Left renal cortex interstitium (tissue), 4 donors: ENCODE data around the gene RELN. TPM values are rescaled to one million over a fixed set of nuclear protein-coding genes. Genes with fewer than 3 reads are reported as not detected.
A peak's percentile ranks its signal among the peaks of the same experiment; 100 is the strongest.
"Not testable (repeated sequence)": the region's sequence is repeated elsewhere in the genome, so short reads cannot be mapped to it uniquely, and the experiment has no call there.

Experiments
- DNase-seq, 4 donors: peaks; one replicate each; pipeline ENCODE4 v3.0.0-alpha.2; 2013; ENCODE audit warnings: low read depth in 4 of 4, low spot score in 2 of 4, missing footprints in 1 of 4
- polyA plus RNA-seq, 4 donors: library from polyadenylated mRNA; unstranded; fragments of 120-200 nt; gene quantifications; one replicate each; pipeline ENCODE4 v1.2.1, GENCODE V29; 2013; ENCODE audit not compliant: insufficient read length in 4 of 4

RELN gene
- polyA plus RNA-seq, 4 donors, result 8.3 to 20.0 (median 13.4) TPM

DNA sequence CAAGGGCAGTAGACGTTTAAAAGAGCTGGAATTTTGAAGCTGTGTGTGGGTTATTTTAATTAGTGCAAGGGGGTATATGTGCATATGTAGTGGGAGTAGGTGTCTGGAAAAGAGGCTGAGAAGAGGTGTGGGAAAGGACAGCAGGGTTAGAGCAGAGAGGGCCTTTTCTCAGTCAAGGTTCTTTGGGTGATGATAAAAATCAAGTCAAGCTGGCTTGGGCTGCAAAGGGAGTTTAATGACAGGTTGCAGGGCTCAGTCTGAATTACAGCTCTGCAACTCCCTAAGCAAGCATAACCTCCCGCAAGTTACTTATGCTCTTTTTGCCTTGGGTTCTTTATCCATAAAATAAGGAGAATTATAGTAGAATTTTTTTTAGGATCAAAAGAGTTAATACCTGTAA lies 83.5 kb downstream of the RELN start:
- no peak for DNase-seq

DNA sequence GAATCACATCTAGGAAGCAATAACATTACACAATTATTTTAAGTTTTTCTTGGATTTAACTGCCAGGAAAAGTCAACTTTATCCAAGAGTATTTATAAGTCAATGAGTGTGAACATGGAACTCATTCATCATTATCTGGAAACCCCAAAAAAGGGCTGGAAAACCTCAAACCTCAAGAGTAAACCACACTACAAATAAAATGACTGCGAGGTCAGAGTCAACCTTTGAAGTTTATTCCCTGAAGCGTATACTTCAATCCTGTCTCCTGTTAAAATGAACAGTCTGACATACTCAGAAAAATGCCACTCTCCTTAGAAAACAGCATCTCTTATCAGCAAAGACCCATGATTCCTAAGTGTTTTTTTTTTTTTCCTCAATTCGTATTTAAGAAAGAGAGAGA lies 86.5 kb downstream of the RELN start:
- no peak for DNase-seq

DNA sequence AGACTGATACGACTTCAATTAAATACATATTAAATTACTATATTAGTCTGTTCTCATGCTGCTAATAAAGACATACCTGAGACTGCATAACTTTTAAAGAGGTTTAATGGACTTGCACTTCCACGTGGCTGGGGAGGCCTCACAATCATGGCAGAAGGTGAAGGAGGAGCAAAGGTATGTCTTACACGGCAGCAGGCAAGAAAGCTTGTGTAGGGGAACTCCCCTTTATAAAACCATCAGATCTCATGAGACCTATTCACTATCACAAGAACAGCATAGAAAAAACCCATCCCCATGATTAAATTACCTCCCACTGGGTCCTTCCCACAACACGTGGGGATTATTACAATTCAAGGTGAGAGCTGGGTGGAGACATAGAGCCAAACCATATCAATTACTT lies 92.6 kb downstream of the RELN start:
- DNase-seq, result not testable (repeated sequence)

DNA sequence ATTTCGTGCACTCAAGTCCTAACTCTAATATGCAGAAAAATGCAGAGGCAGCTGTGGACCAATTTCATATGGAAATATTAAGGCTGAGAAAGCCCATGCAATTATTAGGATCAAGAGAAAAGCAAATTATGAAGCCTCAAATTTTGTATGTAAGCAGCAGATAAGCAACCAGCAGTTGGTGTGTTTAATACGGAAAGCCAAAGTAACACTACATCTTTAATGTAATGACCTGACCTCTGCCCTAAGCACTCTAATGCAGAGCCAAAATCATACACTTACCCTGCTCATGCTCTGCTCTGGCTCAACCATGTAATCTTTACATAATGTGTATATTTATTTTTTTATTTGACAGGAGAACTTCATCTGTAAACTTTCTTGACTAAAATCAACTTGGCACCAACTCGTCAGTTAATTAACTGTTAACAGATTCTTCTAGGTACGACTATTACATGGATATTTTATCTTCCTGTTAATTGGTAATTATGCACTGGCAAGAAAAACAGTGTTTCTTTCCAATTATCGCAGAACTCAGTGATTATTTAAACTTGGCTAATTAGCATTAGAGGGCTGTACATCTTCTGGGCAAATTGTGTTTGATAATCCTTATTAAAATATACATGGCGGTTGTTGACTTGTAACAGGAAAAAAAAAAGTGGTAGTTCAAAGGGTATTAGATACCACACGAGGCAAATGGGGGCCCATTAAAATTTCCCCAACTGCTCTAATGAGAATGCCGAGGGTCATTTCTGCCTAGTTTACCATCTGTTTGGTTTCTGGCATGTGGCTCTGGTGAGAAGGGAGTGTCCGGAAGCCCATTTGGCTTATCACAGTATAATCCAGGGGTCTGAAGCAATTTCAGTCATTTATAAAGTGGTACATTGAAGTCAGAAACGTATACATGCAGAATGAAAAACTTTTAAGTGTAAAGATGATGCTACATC lies 94.5 kb downstream of the RELN start:
- DNase-seq, result no peak

DNA sequence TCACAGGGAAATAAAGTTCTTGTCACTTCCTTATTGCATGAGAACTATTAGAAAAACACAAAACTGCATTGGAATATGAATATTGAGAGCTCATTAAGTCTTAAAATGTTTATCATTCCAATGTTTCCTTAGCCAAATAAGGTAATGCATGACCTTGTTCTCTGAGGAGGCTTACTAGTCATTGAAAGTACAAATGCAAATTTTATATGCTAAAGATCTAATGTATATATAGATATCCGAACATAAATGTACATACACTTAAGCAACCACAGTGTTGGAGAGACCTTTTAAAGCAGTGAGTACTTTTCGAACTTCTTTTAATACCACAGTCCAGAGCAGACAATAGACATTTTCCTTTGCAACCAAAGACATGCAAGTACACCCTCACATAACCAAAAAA lies 96.1 kb downstream of the RELN start:
- DNase-seq, result no peak

DNA sequence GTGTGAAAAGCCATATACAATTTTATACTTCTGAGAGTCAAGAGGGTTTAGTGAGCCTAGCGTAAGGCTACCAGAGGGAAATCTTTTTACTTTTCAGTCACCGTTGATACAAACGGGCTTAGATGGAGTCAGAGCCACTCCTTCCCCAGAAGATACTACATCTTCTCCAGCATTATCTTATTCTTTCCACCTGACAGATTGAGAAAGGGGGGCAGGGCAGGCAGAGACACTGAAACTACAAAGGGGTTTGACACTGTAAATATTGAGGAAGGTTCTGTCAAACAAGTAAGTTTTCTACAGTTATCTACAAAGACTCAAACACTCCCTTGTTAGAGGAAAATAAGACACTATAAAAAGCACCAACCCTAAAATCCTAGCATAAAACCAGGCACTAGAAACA lies 100.0 kb downstream of the RELN start:
- DNase-seq, result no peak

DNA sequence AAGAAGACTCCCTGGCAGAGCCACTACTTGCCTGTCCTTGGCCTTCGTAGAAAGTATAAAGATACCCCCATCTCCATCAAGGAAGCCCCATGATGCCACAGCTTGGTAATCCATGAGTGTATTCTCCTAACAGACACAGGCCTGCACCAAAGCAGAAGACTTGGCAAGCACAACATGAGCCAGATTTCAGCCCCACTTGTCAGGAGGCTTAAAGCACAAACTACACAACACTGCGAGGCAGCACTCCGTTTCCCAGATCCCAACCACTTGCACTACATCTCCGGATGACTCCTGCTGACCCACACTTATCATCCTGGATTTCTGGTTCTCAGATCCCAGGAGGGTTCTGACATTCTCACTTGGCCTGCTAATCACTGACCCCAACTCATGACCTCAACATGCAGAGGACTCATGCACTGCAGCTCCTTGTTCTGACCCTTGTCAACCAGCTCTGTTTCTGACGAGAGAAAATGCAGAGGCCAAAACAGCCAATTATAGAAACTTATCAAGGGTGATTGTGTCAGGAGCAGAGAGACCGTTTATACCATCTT lies 100.8 kb downstream of the RELN start:
- no peak for DNase-seq

DNA sequence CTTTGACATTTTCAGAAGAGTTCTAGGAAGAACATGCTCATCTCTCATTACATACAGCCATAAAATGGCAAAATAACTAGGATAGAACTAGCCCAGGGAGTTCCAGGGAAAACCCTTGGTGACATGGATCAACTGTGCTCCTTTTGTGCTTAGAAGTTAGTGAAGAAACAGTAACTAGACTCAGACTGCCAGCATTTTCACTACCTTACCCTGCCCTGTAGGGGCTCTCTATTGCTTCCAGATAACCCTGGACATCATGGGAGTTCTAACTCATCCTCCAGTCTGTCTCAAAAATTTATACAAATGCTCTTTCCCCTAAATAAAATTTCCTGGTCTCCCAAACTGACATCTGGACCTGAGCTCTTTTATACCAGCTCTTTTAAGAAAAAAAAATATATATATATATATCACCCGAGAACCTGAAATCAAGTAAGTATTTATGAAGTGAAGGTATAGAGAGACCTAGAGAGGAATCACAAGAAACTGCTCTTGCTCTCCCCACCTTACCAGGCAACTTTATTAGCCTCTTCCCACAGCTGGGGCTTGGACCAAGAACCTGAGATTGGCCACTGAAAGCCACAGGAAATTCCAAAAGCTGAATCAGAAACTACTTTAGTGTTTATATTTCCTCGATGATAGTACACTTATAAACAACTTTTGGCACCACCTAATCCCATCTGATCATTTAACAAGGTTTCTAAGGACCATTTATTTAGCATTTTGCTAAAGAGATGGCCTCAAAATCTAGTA lies 101.4 kb downstream of the RELN start:
- no peak for DNase-seq

DNA sequence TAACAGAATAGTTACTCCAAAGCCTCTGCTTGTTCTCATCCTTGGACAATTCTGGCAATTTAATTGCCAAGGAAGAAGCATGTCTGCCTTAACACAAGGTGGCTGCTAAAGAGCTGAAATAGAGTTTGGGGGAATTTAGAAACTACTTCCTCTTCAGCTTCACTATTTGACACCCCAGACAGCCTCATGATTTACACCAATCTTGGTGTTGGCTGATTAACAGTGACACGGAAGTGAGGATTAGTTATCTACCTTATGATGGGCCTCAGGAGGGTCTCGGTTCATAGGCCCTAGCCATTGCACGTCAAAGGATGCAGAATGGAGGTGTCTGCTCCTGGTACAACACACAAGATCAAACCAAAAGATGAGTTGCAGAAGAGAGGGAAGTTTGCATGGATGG lies 102.4 kb downstream of the RELN start:
- DNase-seq, result no peak

DNA sequence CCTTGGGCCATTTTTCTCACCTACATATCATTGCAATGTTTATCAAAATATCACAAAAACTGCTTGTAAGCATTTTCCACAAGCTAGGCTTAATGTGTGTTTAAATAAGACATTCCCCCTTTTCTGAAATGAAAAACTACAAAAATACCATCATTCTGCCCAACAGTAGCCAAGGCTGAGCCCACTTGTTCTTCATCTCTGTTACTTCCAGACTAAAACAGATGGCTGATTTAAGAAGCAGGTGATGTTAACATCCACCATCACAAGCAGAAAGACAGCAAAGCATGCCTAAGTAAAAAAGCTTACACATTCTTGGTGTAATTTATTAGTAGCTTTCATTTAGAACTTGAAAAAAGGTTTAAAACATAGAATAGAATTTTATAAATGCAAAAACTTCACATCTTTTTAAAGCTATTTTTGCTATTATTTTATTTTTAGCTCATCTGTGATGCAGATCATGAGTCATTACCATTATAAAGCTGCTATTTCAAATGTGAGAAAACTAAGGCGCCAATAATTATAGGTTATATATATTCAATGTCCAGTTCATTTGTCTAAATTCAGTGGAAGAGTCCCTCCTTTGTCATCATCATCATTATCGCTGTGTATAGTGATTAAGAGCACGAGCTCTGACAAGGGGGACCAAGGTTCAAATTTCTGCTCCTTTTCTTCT lies 109.4 kb downstream of the RELN start:
- DNase-seq, result no peak

DNA sequence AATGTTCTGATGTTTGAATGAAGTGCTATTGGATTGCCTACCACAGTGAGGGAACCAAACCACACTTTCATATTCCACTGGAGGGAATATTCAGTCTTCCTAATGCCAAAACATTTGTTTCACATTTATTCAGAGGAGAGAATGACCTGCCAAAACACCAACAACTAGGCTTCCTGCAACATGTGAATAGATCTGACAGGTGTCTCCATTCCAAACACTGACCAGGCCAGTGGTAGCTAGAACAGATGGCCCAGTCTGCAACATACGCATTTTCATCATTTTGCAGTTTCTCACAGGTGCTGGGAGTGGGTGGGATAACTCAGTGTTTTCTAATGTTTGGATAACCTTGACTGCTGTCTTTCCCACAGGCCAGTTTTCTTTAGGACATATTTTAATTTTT lies 110.0 kb downstream of the RELN start:
- no peak for DNase-seq

DNA sequence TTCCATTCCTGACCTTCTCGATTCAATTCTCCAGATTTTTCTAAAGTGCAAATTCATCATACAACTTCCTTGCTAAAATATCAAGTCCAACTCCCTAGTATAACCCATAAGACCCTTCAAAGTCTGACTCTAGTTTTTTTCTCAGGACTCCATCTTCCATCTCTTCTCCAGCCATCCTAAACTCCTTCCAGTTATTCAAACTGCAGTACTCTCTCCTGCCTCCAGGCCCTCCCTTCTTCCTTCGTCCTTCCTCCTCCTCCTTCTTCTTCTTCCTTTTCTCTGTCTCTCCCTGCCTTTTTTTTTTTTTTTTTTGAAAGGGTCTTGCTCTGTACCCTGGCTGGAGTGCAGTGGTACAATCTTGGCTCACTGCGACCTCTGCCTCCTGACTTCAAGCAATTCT lies 111.9 kb downstream of the RELN start:
- DNase-seq, result no peak

DNA sequence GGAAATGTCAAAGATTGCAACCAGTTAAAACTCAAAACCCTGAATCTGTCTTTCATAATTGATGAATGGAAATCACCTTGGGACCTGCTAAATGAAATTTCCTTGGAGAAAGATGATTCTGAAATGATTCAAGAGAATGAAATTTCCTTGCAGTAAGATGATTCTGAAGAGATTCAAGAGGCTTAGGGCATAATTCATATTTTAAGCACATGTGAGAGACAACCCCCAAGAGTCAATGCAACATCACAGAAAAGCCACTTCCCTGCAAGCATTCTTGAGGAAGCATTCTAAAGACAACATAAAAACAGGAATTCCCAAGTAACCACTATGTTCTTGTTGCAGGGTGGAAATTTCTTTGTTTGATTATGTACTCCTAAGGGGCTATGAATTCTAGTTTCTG lies 113.7 kb downstream of the RELN start:
- no peak for DNase-seq

DNA sequence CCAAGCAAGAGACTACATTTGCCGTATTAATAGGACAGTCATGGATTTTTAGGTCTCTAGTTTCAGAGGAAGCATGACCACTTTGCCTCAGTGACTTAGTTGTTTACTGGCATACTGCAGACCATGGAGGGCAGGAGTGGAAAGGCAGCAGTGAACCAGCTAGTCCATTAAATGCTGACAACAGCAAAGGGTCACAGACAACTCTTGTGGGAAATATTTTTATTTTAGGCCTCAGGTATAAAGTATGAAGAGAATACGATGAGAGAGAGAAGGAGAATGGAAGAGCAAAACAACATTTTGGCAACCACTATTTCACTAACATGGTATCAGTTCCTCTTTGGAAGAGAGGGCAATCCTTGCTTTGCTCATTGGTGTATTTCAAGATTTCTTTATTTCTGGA lies 118.0 kb downstream of the RELN start:
- DNase-seq, result no peak

DNA sequence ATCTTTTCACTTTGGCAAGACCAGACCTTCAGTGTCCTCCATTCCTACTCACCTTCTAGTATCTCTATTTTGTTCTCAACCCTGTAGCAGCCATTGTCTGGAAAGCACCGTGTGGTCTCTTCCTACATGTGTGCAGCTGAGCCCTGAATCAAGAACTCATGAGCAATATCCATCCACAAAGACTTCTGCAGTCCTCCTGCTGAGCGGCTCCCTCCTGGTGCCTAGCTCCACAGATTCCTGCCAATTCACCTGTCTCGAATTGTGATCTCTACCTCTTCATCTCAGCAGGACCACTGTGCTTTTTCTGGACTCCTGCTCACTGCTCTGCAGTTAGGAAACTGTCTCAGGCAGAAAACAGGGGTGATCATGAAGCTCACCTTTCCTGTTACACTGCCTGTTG lies 118.8 kb downstream of the RELN start:
- no peak for DNase-seq

DNA sequence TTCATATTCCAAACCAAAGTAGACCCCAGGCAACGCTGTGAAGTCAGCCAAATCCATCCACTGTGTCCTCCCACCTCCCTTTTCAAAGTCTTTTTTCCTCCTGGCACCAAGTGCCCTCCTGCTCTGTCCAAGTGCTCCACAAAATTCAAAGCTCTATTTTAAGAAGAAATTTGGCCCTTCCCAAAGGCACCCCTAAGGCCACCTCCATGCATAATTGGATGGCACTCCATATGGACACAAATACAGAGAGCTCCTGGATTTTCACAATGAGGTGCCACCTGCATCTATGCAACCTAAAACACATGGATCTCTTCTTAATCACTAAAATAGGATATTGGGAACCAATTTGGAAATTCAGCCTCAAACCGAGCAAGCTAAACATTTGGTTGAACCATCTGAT lies 121.6 kb downstream of the RELN start:
- DNase-seq, result no peak

DNA sequence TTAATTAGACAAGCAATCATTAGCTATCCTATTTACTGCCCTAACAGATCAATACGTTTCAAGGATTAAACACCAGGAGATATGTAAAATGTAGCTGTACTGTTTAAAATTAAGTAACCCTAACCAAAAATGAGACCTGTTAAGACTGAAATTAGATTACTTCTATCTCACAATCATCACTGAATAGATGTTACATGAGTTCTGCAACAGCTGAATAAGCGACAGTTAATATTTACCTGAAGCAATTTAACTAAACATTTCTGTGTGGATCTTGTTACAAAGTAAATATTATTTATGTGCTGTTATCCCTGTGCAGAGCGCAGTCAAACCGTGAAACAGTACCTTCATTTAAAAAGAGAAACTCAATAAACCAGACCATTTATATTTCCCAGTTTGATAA lies 122.5 kb downstream of the RELN start:
- DNase-seq, result peak in 1 of 4 donors; percentile 3

DNA sequence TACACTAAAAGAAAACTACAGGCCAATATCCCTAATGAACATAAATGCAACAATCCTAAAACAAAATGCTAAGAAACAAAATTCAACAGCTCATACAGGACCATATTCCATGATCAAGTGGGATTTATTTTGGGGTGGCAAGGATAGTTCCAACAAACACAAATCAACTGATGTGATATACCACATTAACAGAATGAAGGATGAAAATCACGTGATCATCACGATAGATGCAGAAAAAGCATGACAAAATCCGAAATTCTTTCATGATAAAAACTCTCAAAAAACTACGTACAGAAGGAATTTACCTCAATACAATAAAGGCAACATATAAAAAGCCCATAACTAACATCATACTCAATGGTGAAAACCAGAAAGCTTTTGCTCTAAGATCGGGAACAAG lies 124.0 kb downstream of the RELN start:
- DNase-seq, result no peak

DNA sequence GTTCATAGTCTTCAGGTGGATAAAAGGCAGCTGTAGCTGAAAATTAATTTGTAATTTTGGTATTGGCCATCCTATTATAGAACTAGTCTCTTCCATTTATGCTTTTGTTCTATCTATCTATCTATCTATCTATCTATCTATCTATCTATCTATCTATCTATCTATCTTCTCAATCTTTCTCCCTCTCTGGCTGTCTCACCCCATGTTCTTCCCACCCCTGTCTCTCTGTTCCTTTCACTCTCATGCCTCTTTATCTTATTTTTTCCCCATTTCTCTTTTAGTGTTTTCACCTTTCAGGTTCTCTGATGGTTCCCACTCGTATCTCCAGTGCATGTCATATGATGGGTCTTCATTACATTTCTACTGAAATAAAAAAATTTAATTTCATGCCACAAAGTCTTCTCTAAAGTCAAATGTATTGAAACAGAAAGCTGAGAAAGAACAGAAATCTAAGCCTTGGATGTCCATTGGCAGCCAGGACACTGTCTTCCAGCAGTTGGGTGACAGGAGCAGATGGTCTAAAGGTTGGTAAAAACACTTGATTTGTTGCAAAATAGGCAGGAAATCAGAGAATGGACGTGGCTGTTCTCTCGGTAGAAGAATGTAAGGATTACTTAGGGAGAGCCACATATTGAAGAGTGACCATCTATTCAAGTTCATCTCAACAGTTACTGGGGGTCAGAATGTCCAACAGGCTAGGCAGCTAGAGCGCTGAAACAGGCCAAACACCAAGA lies 127.0 kb downstream of the RELN start:
- DNase-seq, result no peak

DNA sequence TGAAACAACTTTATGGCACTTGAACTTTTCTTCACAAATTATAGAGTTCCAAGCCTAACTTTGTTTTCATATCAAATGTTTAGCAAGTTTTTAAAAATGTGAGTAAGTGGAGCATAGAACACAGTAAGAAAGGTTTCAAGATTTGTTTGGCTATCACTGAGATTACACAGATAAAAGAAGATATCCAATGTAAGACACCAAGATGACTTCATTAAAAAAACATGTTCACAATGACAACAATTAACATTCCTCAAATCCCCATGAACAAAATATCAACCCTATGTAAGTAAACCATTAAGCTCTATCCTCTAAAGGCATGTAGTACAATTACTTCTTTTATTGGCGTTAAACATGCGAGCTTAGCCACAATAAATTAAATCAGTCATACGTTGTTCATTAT lies 129.7 kb downstream of the RELN start:
- DNase-seq, result no peak
